ENCODE results near the gene NR4A2.

DNA sequence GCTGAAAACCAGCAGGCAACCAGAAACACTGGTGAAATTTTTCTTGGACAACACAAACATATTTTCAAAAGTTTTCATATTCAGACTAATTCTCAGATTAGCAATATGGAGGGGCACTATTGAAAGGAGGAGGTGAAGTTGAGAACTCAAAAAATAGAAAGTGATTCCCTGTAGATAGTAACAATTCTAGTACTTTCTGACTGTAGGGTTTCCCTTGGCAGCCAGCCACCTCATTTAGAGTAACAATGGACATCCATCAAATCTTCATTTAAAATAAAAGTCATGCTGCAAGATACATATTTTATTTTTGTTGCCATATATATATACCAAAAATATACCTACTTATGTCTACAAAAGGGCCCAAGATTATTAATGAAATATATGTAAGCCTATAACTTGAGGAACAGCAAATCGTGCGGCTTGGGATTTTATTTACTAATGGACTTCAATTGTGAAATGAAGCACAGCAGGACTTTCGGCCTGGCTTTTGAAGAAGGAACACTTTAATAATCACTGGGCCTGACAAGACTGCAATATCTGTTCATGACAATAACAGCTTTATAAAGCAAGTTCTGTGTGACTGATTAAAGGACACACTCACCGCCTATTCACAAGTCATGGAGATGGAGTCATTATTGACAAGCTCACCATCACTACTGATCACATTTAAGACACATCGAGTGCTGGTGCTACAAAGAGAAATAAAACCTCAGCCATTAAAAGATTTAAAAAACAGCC is 6.8 kb upstream of the NR4A2 start:
- TF ChIP-seq CTCF (IDR thresholded peaks at IDR 0.05) (no peak), ZFX (IDR thresholded peaks at IDR 0.05; ENCODE audit: borderline replicate concordance) (no peak)
